Stimulated activated naive CD8-positive, alpha-beta T cell treated with anti-CD3 and anti-CD28 coated beads, Interleukin-15, Interleukin-2, amounts not matched to agents 100 U/mL and 50 U/mL, for 24 hours (primary cell): ENCODE measurements around the gene SNAP29.
A peak's percentile ranks its signal among the peaks of the same experiment; 100 is the strongest.
"Not testable (repeated sequence)": the region's sequence is repeated elsewhere in the genome, so short reads cannot be mapped to it uniquely, and the experiment has no call there.

ENCODE experiments used
- ATAC-seq: fragments of 150-1000 bp; cut with Tn5 transposase; one replicate; pipeline ENCODE4 v1.10.0; 2021
- DNase-seq: peaks from one replicate; pipeline ENCODE4 v3.0.0; 2021

SNAP29 gene

DNA sequence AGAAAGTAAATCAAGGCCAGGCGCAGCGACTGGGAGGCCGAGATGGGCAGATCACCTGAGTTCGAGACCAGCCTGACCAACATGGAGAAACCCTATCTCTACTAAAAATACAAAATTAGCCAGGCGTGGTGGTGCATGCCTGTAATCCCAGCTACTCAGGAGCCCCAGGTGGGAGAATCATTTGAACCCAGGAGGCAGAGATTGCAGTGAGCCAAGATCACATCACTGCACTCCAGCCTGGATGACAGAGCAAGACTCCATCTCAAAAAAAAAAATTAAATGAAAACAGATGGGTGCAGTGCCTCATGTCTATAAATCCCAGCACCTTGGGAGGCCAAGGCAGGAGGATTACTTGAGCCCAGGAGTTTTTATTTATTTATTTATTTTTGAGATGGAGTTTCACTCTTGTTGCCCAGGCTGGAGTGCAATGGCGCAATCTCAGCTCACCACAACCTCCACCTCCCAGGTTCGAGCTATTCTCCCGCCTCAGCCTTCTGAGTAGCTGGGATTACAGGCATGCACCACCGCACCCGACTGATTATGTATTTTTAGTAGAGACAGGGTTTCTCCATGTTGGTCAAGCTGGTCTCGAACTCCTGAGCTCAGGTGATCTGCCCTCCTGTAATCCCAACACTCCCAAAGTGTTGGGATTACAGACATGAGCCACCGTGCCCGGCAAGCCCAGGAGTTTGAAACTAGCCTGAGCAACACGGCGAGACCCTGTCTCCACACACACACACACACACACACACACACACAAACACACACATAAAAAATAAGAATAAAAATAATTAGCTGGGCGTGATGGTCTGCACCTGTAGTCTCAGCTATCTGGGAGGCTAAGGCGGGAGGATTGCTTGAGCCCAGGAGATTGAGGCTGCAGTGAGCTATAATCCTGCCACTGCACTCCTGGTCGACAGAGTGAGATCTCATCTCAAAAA, 42.6 kb downstream of the SNAP29 start:
- ATAC-seq, DNase-seq: not testable (repeated sequence)

DNA sequence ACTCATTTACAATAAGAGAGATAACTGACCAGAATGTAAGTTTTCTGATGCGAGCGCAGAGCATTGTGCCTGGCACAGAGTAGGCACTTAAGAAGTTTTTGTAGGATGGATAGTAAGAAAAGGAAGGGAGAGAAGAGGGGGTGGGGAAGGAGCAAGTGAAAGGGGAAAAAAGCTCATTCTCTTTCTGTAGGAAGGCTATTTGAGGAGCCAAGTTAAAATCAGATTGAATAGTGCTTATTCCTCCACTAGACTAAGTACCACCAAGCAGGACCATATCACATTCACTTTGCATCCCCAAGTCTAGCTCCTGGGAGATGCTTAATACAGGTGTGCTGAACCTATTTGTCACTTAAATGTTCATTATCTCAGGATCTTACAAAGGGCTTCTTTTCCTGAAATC, 44.3 kb downstream of the SNAP29 start:
- ATAC-seq: no peak
- no peak for DNase-seq

DNA sequence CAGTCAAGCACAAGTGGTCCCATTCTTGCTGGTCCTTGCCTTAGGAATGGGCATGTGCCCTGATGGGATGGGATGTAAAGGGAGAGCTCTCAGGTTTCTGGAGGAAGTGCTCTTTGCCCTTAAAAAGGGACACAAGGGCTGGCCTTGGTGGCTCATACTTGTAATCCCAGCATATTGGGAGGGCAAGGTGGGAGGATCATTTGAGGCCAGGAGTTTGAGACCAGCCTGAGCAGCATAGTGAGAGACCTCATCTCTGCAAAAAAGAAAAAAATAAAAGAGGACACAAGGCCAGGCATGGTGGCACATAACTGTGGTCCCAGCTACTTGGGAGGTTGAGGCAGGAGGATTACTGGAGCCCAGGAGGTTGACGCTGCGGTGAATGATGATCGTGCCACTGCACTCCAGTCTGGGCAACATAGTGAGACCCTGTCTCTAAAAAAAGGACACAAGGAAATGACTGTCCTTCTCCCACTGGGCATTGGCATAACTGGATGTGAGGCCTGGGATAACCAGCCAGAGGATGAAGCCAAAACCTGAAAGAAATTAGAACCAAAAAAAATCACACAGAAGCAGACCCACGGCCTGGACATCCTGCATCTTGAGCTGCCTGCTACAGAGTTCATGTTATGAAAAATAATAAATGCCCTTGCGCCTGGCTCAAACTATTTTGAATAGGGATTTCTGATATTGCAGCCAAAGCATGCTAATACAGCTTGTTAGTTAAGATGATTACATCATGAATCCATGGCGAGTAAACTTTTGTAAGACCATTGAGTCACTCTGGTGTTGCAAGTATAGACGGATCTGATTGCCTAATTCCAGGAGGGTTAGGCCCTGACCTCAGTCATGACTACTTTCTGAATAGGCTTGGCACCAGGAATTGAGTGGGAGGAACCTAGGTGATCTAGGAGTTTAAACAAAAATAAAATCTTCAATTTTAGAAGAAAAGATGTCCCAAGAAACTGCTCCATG, 45.5 kb downstream of the SNAP29 start:
- ATAC-seq: no peak
- no peak for DNase-seq

DNA sequence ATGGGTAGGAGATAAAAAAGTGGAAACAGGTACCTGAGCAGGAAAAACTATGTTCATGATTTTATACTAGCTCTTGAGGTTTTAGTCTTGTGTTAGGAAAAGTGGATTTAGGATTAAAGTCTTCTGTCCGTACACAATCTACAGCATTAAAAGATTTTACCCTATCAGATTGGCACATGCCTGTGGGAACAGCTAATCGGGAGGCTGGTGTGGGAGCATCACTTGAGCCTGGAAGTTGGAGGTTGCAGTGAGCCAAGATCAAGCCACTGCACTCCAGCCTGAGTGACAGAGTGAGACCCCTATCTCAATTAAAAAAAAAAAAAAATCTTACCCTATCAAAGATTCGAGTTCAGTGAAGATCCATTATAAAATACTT, 46.2 kb downstream of the SNAP29 start:
- DNase-seq: no peak
- ATAC-seq: no peak

DNA sequence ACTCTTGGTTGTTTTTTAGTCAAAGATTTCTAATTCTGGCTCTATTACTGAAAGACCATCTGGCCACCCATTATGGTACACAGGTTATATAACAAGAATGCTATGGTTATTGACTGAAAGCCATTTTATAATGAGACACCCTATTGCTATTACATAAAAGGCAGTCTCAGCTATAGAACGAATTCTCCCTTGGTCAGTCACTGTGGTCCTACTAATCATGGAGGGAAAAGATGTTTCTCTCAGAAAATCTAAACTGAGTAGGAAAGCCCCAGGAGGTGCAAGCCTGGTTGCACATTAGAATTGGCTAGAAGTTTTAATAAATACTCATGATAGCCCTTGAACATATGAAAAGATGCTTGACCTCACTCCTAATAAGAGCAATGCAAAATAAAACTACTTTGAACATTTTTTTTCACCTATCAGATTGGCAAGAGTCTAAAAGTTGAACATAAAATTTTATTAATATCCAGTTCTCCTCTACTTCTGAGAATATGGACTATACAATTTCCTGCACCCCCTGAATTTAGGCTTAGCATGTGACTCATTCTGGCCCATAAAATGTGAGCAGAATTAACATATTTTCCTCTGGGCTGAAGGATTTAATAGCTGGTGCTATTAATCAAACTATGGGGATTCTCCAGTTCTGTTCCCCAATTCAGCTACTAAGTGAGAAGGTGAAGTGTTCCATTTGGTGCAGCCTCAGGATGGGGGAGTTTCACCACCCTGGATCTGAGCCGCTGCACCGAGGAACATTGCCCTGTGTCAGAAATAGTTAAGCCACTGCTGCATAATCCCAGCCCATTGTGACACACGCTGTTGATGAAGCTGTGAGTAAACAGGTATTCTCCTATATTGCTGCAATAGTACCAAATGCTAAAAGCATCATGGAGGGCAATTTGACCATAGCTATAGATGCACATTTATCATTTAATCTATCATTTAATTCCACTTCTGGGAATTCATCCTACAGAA, 46.9 kb downstream of the SNAP29 start:
- no peak for ATAC-seq

DNA sequence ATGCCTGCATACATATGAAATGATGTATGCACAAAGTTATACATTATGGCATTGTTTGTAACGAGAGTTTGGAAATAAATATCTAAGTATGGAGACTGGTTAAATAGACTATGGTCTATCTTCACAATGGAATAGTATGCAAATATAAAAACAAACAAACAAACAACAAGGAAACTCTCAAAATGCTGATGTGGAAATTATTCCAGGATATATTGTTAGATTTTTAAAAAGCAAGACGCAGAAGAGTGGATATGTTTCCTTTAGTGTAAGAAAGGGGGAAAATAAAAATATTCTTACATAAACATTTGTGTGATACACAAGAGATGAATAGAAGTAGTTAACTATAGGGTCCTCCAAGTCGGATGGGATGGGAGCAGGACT, 47.6 kb downstream of the SNAP29 start:
- no peak for DNase-seq
- no peak for ATAC-seq

More for the DNA sequence above, 46.9 kb downstream of the SNAP29 start:
- no peak for DNase-seq

DNA sequence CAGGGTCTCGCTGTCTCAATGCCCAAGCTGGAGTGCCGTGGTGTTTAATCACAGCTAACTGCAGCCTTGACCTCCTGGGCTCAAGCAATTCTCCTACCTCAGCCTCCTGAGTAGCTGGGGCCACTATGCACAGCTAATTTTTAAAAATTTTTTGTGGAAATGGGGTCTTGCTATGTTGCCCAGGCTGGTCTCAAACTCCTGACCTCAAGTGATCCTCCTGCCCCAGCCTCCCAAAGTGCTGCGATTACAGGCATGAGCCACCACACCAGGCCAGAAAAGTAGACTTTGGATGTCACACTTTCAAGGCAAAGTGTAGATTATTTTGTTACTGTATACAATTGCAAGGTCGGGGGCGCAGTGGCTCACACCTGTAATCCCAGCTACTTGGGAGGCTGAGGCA, 49.9 kb downstream of the SNAP29 start:
- not testable (repeated sequence) for DNase-seq, ATAC-seq

DNA sequence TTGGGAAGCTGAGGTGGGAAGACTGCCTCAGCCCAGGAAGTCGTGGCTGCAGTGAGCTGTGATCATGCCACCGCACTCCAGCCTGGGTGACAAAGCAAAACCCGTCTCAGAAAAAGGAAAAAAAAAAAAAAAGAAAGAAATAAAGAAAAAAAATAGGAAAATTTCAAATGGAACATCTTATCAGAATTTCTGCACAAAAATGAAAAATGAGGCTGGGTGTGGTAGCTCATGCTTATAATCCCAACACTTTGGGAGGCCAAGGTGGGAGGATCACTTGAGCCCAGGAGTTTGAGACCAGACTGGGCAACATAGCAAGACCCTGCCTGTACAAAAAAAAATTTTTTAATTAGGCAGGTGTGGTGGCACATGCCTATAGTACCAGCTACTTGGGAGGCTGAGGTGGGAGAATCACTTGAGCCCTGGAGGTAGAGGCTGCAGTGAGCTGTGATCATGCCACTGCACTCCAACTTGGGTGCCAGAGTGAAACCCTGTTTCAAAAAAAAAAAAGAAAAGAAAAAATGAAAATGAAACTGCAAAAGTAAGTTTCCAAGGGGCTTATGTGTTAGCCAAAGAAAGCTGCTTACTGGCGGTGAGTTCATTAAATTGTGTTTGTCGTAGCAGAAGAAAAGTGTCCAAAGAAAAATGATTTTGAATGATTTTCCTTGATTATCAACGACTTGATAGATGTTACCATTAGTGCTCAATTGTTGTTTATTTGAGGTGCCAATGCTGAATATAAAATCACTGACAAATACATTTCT, 50.9 kb downstream of the SNAP29 start:
- ATAC-seq (no peak), DNase-seq (no peak)

DNA sequence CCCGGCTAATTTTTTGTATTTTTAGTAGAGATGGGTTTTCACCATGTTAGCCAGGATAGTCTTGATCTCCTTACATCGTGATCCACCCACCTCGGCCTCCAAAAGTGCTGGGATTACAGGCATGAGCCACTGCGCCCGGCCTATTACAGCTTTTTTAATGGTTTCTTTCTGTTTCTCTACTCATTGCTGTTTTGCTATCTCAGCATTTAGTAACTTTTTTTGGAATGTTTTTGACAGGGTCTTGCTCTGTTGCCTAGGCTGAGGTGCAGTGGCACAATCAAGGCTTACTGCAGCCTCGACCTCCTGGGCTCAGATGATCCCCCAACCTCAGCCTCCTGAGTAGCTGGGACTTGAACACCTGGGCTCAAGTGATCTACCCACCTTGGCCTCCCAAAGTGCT, 53.7 kb downstream of the SNAP29 start:
- DNase-seq: no peak
- ATAC-seq: no peak

DNA sequence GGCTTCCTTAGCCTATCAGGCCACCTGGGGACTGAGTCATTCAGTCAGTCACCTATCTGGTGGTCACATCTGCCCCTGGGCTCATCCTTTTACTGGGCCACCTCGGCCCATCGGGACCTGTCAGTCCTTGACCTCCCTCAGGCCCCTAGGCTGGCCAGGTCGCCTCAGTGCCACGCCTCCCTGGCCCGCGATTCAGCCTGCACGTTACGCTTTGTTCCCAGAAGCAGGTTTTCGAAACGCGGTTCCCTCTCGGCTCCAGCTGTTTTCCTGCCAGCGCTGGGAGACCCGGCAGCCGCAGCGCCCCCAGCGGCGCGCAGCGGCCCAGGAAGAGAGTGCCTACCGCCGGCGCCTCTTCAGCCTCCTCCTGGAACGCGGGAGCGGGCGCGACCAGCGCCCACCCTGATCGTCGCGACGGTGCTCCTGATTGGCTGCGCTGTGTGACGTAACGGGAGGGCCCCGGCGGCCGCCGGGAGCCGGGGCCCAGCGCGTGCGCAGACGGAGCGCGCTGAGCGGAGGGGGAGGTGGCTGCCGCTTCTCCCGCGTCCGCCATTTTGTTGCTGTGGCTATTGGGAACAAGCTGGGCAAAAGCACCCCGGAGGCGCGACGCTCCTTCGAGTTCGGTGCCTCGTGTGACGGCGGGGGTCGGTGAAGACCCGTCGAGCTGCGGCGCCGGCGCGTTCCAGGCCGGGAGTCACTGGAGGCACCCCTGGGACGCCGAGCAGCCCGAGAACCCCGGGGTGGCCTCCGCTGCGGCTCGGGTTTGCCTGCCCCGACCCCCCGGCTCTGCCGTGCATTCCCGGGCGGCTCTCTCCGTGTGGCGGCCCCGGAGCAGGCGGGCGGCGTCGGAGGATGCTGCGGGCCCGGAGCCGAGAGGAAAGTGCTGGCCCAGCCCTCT, 58.4 kb downstream of the SNAP29 start, which contains the start of gene CRKL:
Gene CRKL, plus strand, starts transcription at position 492 of the 895 bp plus-strand sequence. CDS start 528 bp downstream, outside the sequence.
- ATAC-seq: peak; percentile 99
- DNase-seq: peak; percentile 97

DNA sequence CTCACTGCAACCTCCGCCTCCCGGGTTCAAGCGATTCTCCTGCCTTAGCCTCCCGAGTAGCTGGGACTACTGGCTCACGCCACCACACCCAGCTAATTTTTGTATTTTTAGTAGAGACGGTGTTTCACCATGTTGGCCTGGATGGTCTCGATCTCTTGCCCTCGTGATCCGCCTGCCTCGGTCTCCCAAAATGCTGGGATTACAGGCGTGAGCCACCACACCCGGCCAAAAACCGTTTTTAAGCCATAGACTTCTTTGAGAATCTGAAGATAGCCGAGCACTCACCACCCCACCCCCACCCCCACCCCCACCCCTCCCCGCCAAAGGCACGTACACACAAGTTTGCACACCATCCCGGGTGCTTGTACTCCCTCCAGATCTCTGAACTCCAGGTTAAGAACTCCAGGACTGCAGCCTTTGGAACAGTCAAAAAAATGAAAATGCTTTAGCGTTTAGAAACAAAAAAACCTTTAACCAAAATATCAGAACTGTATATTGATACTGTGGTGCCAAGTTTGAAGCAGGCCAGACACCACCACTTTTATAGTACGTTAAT, 59.9 kb downstream of the SNAP29 start:
- DNase-seq: peak; percentile 9
- ATAC-seq: no peak

DNA sequence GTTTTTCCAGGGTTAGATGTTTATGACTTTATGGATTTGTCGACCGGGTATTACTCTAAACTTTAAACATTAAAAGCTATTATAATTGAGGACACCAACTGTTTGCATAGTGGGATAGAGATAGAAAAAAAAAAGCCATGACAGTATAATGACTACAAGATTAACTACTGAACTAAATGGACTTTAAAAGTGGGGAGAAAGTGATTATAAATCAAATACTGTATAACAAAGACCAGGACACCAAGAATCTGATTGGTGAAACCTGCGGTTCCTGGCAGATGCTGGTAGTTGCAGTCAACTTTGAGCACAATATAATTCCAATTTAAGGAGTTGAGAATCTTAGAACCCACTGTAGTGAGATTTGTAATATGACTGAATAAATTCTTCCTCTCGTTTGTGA, 60.9 kb downstream of the SNAP29 start:
- no peak for DNase-seq
- ATAC-seq: no peak

DNA sequence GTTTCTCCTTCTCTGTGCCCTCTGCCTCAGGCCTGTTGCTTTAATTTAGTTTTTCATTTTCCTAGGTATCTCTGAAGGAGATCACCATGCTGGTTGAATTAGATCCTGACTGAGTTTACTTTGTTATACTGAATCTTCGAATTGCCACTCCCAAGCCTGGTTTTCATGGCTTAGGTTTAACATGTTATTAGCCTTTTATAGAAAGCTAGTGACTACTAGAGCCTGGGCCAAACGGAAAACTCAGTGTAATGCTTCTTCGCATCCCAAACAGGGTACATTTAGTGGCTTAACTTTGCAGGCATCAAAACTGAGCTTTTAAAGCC, 62.0 kb downstream of the SNAP29 start:
- ATAC-seq (no peak), DNase-seq (no peak)

DNA sequence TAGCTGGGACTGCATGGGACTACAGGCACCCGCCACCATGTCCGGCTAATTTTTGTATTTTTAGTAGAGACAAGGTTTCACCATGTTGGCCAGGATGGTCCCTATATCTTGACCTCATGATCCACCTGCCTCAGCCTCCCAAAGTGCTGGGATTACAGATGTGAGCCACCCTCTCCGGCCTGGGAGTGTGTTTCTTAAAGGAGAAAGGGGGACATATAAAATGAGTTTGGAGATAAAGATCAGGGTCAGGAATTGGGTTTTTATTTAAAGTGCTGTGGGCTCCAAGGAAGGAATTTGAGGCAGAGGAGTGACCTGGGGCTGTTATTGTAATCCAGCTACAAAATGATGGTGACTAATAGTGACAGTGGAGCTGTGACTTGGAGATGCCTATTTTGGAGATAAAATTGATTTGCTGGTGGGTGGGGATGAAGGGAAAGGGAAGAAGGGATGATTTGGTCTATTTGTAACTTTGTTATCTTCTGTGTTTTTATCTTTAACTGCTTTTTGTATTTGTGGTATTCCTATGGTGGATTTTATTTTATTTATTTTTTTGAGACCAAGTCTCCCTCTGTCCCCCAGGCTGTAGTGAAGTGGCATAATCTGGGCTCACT, 63.4 kb downstream of the SNAP29 start:
- ATAC-seq (no peak), DNase-seq (no peak)

DNA sequence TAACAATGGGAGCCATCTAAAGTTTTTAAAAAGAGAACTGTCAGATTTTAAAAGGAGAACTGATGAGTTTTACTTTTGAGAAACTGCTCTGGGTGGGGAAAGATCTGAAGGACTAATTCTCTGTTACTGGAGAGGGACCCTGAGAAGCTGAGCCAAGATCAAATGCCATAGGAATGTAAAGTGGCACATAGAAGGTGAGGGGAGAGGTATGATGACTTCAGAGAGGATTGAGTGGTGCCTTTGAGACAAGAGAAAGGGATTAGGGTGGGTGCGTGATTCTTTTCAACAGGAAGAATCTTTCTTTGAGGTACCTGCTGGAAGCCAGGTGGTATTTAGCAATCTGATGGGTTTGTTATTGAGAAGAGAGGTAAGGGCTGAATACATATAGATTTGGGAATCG, 67.4 kb downstream of the SNAP29 start:
- DNase-seq (no peak), ATAC-seq (no peak)

DNA sequence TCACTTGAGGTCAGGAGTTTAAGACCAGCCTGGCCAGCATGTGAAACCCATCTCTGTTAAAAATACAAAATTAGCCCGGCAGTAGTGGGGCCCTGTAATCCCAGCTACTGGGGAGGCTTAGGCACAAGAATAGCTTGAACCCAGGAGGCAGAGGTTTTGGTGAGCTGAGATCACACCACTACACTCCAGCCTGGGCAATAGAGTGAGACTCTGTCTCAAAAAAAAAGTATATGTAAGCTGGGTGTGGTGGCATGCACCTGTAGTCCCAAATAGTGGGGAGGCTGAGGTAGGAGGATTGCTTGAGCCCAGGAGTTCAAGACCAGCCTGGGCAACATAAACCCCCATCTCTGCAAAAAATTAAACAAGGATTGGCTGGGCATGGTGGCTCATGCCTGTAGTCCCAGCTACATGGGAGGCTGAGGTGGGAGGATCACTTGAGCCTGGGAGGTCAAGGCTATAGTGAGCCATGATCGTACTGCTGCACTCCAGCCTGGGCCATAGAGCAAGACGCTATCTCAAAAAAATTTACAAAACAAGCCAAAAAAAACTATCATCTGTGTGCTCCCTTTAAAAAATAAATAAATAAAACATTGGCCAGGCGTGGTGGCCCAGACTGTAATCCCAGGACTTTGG, 69.2 kb downstream of the SNAP29 start:
- ATAC-seq (no peak), DNase-seq (no peak)

DNA sequence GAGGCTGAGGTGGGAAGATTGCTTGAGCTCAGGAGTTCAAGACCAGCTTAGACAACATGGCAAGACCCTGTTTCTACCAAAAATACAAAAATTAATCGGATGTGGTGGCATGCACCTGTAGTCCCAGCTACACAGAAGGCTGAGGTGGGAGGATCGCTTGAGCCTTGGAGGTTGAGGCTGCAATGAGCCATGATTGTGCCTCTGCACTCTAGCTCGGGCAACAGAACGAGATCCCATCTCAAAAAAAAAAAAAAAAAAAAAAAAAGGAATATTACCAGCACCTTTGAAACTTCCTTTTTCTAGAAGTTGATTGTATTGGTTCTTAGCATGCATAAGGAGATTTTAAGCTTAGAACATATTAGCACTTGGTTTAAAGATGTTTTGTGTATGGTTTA, 69.8 kb downstream of the SNAP29 start:
- DNase-seq: no peak

DNA sequence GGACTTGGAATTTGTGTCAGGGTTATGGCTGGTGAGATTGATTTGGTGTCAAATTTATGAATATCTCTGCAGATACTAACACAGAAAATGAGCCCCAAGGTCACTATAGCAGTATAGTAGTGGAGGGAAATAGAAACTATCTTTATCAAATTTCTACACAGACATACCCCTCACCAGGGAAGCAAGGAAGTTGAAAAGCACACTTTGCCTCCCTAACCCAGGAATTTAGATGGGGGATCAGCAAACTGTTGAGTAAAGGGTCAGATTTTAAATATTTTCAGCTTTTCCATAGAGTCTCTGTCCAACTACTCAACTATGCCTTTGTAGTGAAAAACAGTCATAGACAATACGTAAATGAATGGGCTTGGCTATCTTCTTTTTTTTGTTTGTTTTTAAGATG, 71.2 kb downstream of the SNAP29 start:
- ATAC-seq: no peak
- DNase-seq: no peak

More for the DNA sequence above, 69.8 kb downstream of the SNAP29 start:
- ATAC-seq: no peak

DNA sequence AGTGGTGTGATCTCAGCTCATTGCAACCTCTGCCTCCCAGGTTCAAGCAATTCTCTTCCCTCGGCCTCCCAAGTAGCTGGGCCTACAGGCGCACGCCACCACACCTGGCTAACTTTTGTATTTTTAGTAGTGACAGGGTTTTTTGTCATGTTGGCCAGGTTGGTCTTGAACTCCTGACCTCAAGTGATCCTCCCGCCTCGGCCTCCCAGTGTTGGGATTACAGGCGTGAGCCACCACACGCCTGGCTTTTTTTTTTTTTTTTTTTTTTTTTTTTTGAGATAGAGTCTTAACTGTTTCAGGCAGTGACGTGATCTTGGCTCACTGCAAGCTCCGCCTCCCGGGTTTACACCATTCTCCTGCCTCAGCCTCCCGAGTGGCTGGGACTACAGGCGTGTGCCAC, 71.6 kb downstream of the SNAP29 start:
- not testable (repeated sequence) for DNase-seq, ATAC-seq
